ENCODE measurements around the gene BTG4. TPM values are rescaled to one million over a fixed set of nuclear protein-coding genes. Genes with fewer than 3 reads are reported as not detected.

Gene BTG4
- total RNA-seq, 1 donor from 2014 or later = not detected

- no peak overlapping the region for H3K27ac Mint-ChIP-seq (ENCODE audit: unreplicated experiment)
- no peaks in the 10 kb centered on the region for H3K36me3 Mint-ChIP-seq (ENCODE audit: unreplicated experiment)
- no peaks in the 10 kb centered on the region for H3K9me3 Mint-ChIP-seq (ENCODE audit: unreplicated experiment)
- H3K4me3 Mint-ChIP-seq (ENCODE audit: unreplicated experiment) = no peak overlapping the region
- TF ChIP-seq CTCF (IDR thresholded peaks at IDR 0.05) = no peak
- peaks cover 5% of the 10 kb centered on the region for H3K4me1 Mint-ChIP-seq (ENCODE audit: unreplicated experiment)
- no peak for DNase-seq (ENCODE audit: extremely low spot score, unreplicated experiment)
- H3K27me3 Mint-ChIP-seq (ENCODE audit: unreplicated experiment) = no peaks in the 10 kb centered on the region
Observed at GRCh38 chr11:111524056-111524455, 11.9 kb upstream of the BTG4 start.

- Mint-ChIP-seq H3K27me3 (ENCODE audit: unreplicated experiment) (no peaks in the 10 kb centered on the region), H3K9me3 (ENCODE audit: unreplicated experiment) (no peaks in the 10 kb centered on the region), H3K36me3 (ENCODE audit: unreplicated experiment) (no peaks in the 10 kb centered on the region), H3K4me1 (ENCODE audit: unreplicated experiment) (peaks cover 5% of the 10 kb centered on the region), H3K4me3 (ENCODE audit: unreplicated experiment) (no peak overlapping the region), H3K27ac (ENCODE audit: unreplicated experiment) (no peak overlapping the region)
- no peak for TF ChIP-seq CTCF (IDR thresholded peaks at IDR 0.05)
- no peak for DNase-seq (ENCODE audit: extremely low spot score, unreplicated experiment)
Observed at GRCh38 chr11:111523343-111523742, 11.2 kb upstream of the BTG4 start.

DNA sequence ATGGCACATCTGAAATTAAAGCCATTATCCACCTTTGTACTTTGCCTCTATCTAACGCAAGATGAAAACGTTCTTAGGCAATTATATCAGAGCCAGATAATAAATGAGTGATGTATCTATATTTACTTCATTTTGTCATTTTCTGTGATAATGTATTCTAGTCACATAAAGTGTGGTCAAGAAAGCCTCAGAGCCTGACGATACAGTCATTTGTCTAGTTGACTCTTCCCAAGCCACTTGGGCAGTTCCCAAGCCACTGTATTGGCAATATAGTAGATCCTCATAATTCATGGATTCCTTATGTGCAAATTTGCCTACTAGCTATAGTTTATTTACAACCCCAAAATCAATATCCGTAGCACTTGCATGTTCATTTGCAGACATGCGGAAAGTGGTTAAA is 10.2 kb upstream of the BTG4 start:
- no peak for DNase-seq (ENCODE audit: extremely low spot score, unreplicated experiment)
- Mint-ChIP-seq H3K36me3 (ENCODE audit: unreplicated experiment) (no peaks in the 10 kb centered on the region), H3K4me1 (ENCODE audit: unreplicated experiment) (peaks cover 5% of the 10 kb centered on the region)

GRCh38 chr11:111521135-111521534 is 8.9 kb upstream of the BTG4 start:
- DNase-seq (ENCODE audit: extremely low spot score, unreplicated experiment) = no peak
- H3K27ac Mint-ChIP-seq (ENCODE audit: unreplicated experiment) = no peak overlapping the region

More for the DNA sequence above, 10.2 kb upstream of the BTG4 start:
- no peak overlapping the region for H3K27ac Mint-ChIP-seq (ENCODE audit: unreplicated experiment)
- H3K9me3 Mint-ChIP-seq (ENCODE audit: unreplicated experiment) = no peaks in the 10 kb centered on the region
- no peak for TF ChIP-seq CTCF (IDR thresholded peaks at IDR 0.05)
- no peak overlapping the region for H3K4me3 Mint-ChIP-seq (ENCODE audit: unreplicated experiment)
- no peaks in the 10 kb centered on the region for H3K27me3 Mint-ChIP-seq (ENCODE audit: unreplicated experiment)

GRCh38 chr11:111520560-111520959 is 8.4 kb upstream of the BTG4 start:
- no peaks in the 10 kb centered on the region for H3K27me3 Mint-ChIP-seq (ENCODE audit: unreplicated experiment)
- no peak overlapping the region for H3K27ac Mint-ChIP-seq (ENCODE audit: unreplicated experiment)
- no peak for TF ChIP-seq CTCF (IDR thresholded peaks at IDR 0.05)
- no peak for DNase-seq (ENCODE audit: extremely low spot score, unreplicated experiment)
- no peaks in the 10 kb centered on the region for H3K36me3 Mint-ChIP-seq (ENCODE audit: unreplicated experiment)
- H3K4me3 Mint-ChIP-seq (ENCODE audit: unreplicated experiment) = no peak overlapping the region
- H3K4me1 Mint-ChIP-seq (ENCODE audit: unreplicated experiment) = no peaks in the 10 kb centered on the region
- H3K9me3 Mint-ChIP-seq (ENCODE audit: unreplicated experiment) = no peaks in the 10 kb centered on the region

More at GRCh38 chr11:111521135-111521534, 8.9 kb upstream of the BTG4 start:
- H3K9me3 Mint-ChIP-seq (ENCODE audit: unreplicated experiment) = no peaks in the 10 kb centered on the region
- no peak for TF ChIP-seq CTCF (IDR thresholded peaks at IDR 0.05)
- H3K4me1 Mint-ChIP-seq (ENCODE audit: unreplicated experiment) = no peaks in the 10 kb centered on the region
- no peak overlapping the region for H3K4me3 Mint-ChIP-seq (ENCODE audit: unreplicated experiment)
- no peaks in the 10 kb centered on the region for H3K27me3 Mint-ChIP-seq (ENCODE audit: unreplicated experiment)
- H3K36me3 Mint-ChIP-seq (ENCODE audit: unreplicated experiment) = no peaks in the 10 kb centered on the region
